NCI-H187 (cell line): Measurements from ENCODE around the gene ANKRD1.

ENCODE experiments used
- DNase-seq, 2 experiments: peaks; one replicate each; lab custom pipeline; 2025; lab: John Stamatoyannopoulos, UW

ANKRD1 gene

GRCh38 chr10:90935581-90936275, 14.8 kb upstream of the ANKRD1 start:
- DNase-seq, result no peak

GRCh38 chr10:90930971-90931871, 10.3 kb upstream of the ANKRD1 start:
- no peak for DNase-seq

- DNase-seq, result no peak
Observed at GRCh38 chr10:90930070-90930837, 9.4 kb upstream of the ANKRD1 start.

DNA sequence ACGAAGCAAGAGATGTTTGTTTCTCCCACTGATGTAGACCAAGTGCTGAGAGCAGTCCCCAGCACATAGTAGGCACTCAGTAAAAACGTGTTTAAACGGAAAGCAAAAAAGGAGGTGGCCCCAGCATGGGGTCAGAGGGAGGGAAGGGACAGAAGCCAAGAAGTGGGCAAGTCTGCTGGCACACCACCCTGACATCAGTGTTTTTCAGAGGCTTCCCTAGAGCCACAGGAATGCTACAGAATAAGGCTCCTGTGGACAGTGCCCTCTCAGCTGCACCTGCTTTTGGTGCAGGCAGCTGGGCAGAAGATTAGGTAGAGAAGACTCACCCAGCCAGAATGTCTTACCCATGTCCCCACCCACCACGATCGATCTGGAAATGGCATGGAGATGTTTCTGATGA, 8.3 kb upstream of the ANKRD1 start:
- DNase-seq, result no peak

GRCh38 chr10:90927293-90927692, 6.4 kb upstream of the ANKRD1 start:
- no peak for DNase-seq

GRCh38 chr10:90925079-90926029, 4.5 kb upstream of the ANKRD1 start:
- DNase-seq, result no peak

- DNase-seq, result no peak
Observed at GRCh38 chr10:90924552-90924951, 3.7 kb upstream of the ANKRD1 start.

DNA sequence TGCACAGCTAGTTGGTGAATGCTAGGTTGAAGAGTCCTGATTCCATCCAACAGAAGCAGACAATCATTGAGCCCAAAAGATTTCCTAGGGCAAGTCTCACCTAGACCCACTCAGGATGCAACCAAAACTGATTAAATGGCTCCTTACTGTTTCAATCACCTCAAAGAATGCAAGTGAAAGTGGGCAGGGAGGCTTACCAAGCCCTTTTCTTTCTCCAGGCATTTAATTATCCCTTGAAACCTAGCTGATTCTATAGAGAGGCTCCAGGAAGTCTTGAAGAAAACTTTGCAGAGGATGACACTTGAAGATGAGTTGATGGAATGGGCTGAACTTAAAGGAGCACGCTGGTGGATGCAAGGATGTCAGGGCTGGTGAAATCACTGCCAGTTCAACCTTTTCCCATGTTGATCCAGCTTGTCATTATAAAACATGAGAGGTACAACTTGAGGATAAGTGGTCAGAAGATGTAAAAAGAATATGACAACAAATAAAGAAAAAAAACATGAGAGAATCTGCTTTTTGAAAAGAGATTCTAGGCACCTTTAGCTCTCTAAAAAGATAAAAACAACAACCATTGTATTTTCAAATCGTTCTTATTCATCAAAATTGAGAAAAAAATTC, 2.3 kb upstream of the ANKRD1 start:
- no peak for DNase-seq

DNA sequence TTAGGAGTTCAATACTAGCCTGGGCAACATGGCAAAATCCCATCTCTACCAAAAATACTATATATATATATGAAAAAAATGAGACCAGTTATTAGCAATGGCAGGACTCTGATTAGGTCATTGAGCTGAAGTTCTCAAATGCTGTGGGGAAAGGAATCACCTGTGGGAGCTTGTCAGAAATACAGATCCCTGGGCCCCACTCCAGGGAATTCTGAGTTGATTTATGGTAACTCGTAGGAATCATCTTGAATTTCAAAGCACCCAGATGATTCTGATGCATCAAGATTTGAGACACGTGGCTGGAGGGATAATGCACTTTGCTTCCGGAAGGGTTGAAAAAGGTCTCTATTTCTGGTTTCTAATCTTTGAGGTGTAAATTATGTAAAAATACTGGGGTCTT, 1.0 kb upstream of the ANKRD1 start:
- DNase-seq, result no peak

GRCh38 chr10:90919683-90920574, 958 bp downstream of the ANKRD1 start:
- no peak for DNase-seq

- DNase-seq, result no peak
Observed at GRCh38 chr10:90917968-90918318, 2.9 kb downstream of the ANKRD1 start.

GRCh38 chr10:90917238-90917967, 3.5 kb downstream of the ANKRD1 start:
- DNase-seq, result no peak

DNA sequence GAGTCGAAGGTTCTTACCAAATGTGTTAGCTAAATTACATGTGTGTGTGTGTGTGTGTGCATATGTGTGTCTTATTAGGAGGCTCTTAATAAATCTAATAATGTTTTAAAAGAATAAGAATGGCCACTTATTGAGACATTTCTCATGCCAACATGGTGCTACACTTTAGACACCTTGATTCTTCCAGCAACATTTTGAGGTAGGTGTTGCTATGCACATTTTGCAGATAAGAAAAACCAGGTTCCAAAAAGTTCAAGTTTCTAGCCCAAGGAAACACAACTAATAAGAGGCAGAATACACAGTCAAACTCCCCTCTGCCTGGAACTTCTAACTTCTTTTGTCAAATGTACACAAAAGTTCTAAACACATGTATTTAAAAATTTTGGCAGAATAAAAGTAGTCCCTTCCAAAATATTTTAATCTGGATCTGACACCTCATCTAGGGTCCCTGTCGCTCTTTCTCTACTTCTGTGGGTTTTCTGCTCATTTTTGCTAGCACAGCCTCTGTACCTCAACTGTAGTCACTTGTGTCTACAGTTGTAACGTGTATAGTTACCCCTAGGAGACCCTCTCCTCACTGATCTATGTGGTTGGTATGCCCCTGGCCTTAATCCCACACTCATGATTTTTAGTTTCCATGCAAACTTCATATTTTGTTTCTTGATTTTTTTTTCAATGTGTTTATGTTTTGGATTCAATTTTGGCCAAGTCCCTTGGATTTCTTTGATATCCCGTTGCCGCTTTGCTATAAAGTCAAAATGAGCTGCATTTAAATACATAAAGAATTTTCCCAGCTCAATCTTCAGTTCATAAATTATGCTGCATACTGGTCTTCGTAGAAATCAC, 4.3 kb downstream of the ANKRD1 start:
- no peak for DNase-seq

DNA sequence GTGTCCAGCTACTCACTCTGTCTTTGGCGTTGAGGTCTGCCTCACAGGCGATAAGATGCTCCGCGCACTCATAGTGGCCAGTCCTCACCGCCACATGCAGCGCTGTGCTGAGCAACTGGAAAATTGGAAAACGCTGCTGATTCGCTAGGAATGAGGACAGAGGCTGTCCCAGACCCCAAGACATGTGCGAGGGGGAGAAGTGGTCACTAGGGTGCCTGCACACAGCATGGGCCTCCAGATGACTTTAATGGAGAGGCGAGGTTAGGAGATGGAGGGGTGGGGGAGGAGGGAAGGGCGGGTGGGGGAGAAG, 5.2 kb downstream of the ANKRD1 start:
- DNase-seq, result no peak

DNA sequence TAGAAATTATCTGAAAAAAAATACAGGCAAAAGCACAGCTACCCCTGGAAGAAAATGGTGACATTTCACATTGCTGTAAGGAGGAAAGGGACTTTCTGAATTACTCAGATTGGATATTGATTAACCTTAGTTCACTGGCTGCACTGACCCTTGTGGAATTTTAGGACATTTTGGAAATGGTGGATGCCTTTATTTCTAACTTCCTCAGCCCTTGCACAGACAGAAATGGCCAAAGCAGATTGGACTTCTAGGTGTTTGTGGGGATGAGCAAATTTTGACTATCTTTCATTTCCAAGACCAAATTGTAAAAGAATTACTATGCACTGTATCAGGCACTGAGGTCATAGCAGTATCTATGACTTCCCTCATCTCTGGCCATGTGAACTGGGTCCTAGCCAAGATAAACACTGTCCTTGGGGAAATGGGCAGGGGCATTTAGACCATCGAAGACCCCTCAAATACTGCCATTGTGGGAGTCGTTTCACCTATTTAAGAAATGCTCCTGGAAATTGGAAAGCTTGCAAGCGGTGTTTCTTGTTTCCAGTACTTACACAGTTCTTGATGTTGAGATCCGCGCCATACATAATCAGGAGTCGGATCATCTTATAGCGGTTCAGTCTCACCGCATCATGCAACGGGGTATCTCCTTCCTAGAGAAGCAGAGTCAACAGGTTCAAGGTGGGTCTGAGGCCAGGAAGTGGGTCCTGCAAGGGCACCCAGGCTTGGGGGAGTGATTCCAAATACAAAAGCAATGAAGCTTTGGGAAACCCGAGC, 5.7 kb downstream of the ANKRD1 start:
- no peak for DNase-seq

- no peak for DNase-seq
Observed at GRCh38 chr10:90913774-90914420, 7.0 kb downstream of the ANKRD1 start.

GRCh38 chr10:90912854-90913479, 7.9 kb downstream of the ANKRD1 start:
- no peak for DNase-seq
